ENCODE results near the gene CDC42BPA. TPM values are rescaled to one million over a fixed set of nuclear protein-coding genes. Genes with fewer than 3 reads are reported as not detected.

Gene CDC42BPA
- total and polyA plus RNA-seq, 9 of the 15 experiments (the other 6 are each of a cell fraction or from before 2014, with no cell fraction given): 8.0 to 77.5 (median 52.1) TPM

DNA sequence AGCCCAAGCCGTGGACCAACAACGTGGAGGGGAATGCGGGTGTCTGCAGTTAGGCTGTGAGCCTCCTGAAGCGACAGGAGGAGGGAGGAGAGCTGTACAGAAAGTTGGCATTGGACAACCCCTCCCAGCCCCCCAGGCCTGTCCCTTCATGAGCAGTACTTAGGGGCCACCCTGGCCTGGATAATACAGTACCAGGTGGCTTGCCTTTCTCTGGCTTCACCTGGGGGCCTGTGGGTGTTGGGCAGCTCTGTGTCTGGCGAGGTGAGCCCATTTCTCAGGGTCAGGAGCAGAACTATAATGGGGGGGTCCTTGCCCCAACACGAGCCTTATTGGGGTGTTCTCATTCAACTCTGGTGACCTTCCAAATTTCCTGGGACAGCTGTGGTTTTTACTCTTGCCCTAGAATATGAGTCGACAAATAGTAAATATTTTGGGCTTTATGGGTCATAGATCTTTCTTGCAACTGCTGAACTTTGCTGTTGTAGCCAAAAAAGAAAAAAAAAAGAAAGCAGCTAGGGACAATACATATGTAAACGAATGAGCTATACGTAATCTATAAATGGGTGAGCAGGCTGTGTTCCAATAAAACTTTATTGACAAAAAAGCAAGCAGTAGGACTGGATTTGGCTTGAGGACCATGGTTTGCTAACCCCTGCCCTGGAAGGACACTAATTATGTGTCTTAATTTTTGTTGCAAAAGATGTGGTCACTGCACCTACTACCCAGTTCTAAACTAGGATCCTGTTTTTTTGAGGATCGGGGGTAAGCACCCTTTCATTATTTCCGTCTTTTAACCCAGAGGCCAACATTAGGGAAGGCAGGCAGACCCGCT, 366.8 kb downstream of the CDC42BPA start (continued):
- TF ChIP-seq ZBTB40 (IDR thresholded peaks at IDR 0.05) (peak; percentile 98), ZBTB40 (CRISPR knock-in tag; IDR thresholded peaks at IDR 0.05) (peak; percentile 97), BCOR (IDR thresholded peaks at IDR 0.05) (no peak)
